WTC11 (cell line): Measurements from ENCODE around the gene TOM1L2. TPM values are rescaled to one million over a fixed set of nuclear protein-coding genes. Genes with fewer than 3 reads are reported as not detected.

Experiments
- ATAC-seq: fragments of 200-7000 bp; cut with Tn5 transposase; 2 replicates; pipeline ENCODE4 v1.10.0; 2021; ENCODE audit warnings: mild to moderate bottlenecking, moderate library complexity
- CTCF ChIA-PET: fragments of 300-600 bp; sonication (Branson Sonifier 250); formaldehyde crosslinking; loops from one replicate; lab custom pipeline; 2021; ENCODE audit warnings: antibody characterized with exemption; lab: Charles Lee
- POLR2A ChIA-PET: fragments of 350-600 bp; sonication (Branson Sonifier 250); formaldehyde crosslinking; loops from one replicate; lab custom pipeline; 2021; ENCODE audit warnings: antibody characterized with exemption; lab: Charles Lee
- DNase-seq: peaks from one replicate; pipeline ENCODE4 v3.0.0; 2021; ENCODE audit warnings: low spot score
- H3K27ac Mint-ChIP-seq: 2 replicates; pipeline ENCODE4 v1.8.0; 2021; ENCODE audit warnings: mixed read lengths
- H3K27me3 Mint-ChIP-seq: 2 replicates; pipeline ENCODE4 v1.8.0; 2021; ENCODE audit warnings: low read depth, mild to moderate bottlenecking, moderate library complexity, mixed read lengths
- H3K36me3 Mint-ChIP-seq: 2 replicates; pipeline ENCODE4 v1.8.0; 2021; ENCODE audit warnings: mixed read lengths
- H3K4me1 Mint-ChIP-seq: 2 replicates; pipeline ENCODE4 v1.8.0; 2022; ENCODE audit warnings: mixed read lengths
- H3K4me3 Mint-ChIP-seq: 2 replicates; pipeline ENCODE4 v1.8.0; 2021; ENCODE audit warnings: mild to moderate bottlenecking, moderate library complexity, mixed read lengths
- H3K9me3 Mint-ChIP-seq: 2 replicates; pipeline ENCODE4 v1.8.0; 2021; ENCODE audit warnings: mixed read lengths
- CREM ChIP-seq: sonication (generic); formaldehyde crosslinking; IDR thresholded peaks from 2 replicates; pipeline ENCODE4 v1.8.1; 2022; ENCODE audit warnings: mild to moderate bottlenecking, missing genetic modification reagents, moderate library complexity
- ESRRA ChIP-seq: sonication (generic); formaldehyde crosslinking; IDR thresholded peaks from 2 replicates; pipeline ENCODE4 v1.8.1; 2022; ENCODE audit warnings: mild to moderate bottlenecking, missing genetic modification reagents, borderline replicate concordance
- FOXK1 ChIP-seq: sonication (generic); formaldehyde crosslinking; IDR thresholded peaks from 2 replicates; pipeline ENCODE4 v1.8.0; 2022; ENCODE audit warnings: mild to moderate bottlenecking, moderate library complexity, missing genetic modification reagents
- GABPB1 ChIP-seq: sonication (generic); formaldehyde crosslinking; IDR thresholded peaks from 2 replicates; pipeline ENCODE4 v1.8.1; 2023; ENCODE audit warnings: mild to moderate bottlenecking, missing genetic modification reagents
- KAT7 ChIP-seq: sonication (generic); formaldehyde crosslinking; IDR thresholded peaks from 2 replicates; pipeline ENCODE4 v1.8.1; 2023; ENCODE audit warnings: missing genetic modification reagents, mild to moderate bottlenecking, borderline replicate concordance
- MYBL2 ChIP-seq: sonication (generic); formaldehyde crosslinking; IDR thresholded peaks from 2 replicates; pipeline ENCODE4 v1.8.1; 2023; ENCODE audit warnings: mild to moderate bottlenecking, moderate library complexity, missing genetic modification reagents
- NR3C1 ChIP-seq: sonication (generic); formaldehyde crosslinking; conservative IDR thresholded peaks from 2 replicates; pipeline ENCODE4 v1.8.1; 2023; ENCODE audit warnings: low read depth, mild to moderate bottlenecking, missing genetic modification reagents
- PRRX2 ChIP-seq: fragments of 250-450 bp; sonication (Bioruptor Pico); IDR thresholded peaks from 2 replicates; pipeline ENCODE4 v1.8.0; 2021; ENCODE audit warnings: mild to moderate bottlenecking
- RORB ChIP-seq: fragments of 250-450 bp; sonication (Bioruptor Pico); IDR thresholded peaks from 2 replicates; pipeline ENCODE4 v1.9.0; 2021; ENCODE audit warnings: mild to moderate bottlenecking
- SMAD3 ChIP-seq: sonication (generic); formaldehyde crosslinking; IDR thresholded peaks from 2 replicates; pipeline ENCODE4 v1.8.0; 2022; ENCODE audit warnings: missing genetic modification reagents, mild to moderate bottlenecking, borderline replicate concordance
- SP1 ChIP-seq: sonication (generic); formaldehyde crosslinking; conservative IDR thresholded peaks from 2 replicates; pipeline ENCODE4 v1.8.1; 2022; ENCODE audit warnings: missing genetic modification reagents
- TCF7 ChIP-seq: sonication (generic); formaldehyde crosslinking; IDR thresholded peaks from 2 replicates; pipeline ENCODE4 v1.8.0; 2022; ENCODE audit warnings: mild to moderate bottlenecking, low read depth, missing genetic modification reagents, moderate library complexity
- ZNF396 ChIP-seq: fragments of 250-450 bp; sonication (Bioruptor Pico); IDR thresholded peaks from 2 replicates; pipeline ENCODE4 v1.8.0; 2021; ENCODE audit warnings: mild to moderate bottlenecking, moderate library complexity, borderline replicate concordance
- ZNF416 ChIP-seq: fragments of 250-450 bp; sonication (Bioruptor Pico); IDR thresholded peaks from 2 replicates; pipeline ENCODE4 v1.9.0; 2021; ENCODE audit warnings: mild to moderate bottlenecking, inconsistent platforms
- total RNA-seq: library from RNA; stranded (reverse); gene quantifications from 3 replicates; pipeline ENCODE4 v1.2.3, GENCODE V29; 2021
- TF ChIP-seq, protein P1 (sequence below): sonication (generic); formaldehyde crosslinking; conservative IDR thresholded peaks from 2 replicates; pipeline ENCODE4 v1.8.1; 2022; ENCODE audit warnings: mild to moderate bottlenecking, missing genetic modification reagents
- TF ChIP-seq, protein P2 (sequence below): sonication (generic); formaldehyde crosslinking; IDR thresholded peaks from 2 replicates; pipeline ENCODE4 v1.8.1; 2022; ENCODE audit warnings: missing genetic modification reagents, borderline replicate concordance
- TF ChIP-seq, protein P3 (sequence below): sonication (generic); formaldehyde crosslinking; IDR thresholded peaks from 2 replicates; pipeline ENCODE4 v1.8.0; 2022; ENCODE audit warnings: mild to moderate bottlenecking, missing genetic modification reagents

TOM1L2 gene
- total RNA-seq, 1 experiment from 2014 or later: 6.4 TPM

DNA sequence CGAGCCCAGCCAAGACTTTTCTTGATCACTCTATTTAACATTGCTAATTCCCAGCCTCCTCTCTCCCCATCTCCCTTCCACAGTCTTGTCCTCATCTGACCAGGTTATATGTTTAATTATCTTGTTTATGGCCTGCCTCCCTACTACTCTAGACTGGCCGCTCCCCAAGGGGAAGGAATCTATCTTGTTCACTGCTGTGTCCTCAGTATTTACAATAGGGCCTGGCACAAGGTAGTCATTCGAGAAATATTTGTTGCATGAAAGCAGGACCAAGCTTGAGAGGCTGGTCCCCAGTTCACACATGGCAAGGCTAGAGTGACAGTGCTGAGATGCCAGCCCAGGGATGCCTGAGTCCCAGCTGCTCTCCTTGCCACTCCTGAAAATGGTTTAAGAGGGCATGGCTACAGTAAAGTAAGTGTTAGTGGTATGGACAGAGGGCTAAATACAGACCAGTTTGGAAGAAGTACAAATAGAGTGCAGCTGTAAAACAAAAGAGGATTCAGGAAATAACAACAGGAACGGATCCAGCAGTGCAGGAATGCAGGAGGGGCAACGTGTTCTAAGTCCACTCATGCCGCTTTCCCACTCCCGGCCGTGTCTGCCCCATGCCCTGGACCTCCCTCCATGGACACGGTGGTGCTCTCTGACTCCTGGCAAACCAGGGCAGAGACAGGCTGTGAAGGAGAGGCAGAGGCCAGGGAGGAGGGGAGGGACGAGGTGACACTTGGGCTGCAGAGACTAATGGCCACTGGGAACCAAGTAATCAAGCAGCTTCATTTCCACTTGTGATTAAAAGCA lies 65.6 kb downstream of the TOM1L2 start:
- ChIA-PET POLR2A (no interaction called here), CTCF (interaction anchor here (1.2 to 2.1 kb wide), 3 partner anchors 13 to 18 kb away, joined by 5 to 6 read pairs (median 5); no protein-coding TSS in a partner anchor)
- H3K4me1 Mint-ChIP-seq: peaks cover 20% of the 10 kb centered on the region
- no peak overlapping the region for H3K4me3 Mint-ChIP-seq
- H3K36me3 Mint-ChIP-seq: peaks cover 4% of the 10 kb centered on the region; the same call in 1 of the 2 replicates
- no peaks in the 10 kb centered on the region for H3K27me3 Mint-ChIP-seq
- TF ChIP-seq ZNF416 (CRISPR knock-in tag): no peak
- no peak for TF ChIP-seq KAT7 (CRISPR knock-in tag)
- no peak for TF ChIP-seq ZNF396
- no peak for TF ChIP-seq GABPB1 (CRISPR knock-in tag)
- no peak for TF ChIP-seq ESRRA (CRISPR knock-in tag)
- TF ChIP-seq, protein P1, sequence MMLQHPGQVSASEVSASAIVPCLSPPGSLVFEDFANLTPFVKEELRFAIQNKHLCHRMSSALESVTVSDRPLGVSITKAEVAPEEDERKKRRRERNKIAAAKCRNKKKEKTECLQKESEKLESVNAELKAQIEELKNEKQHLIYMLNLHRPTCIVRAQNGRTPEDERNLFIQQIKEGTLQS: no peak
- no peak for ATAC-seq
- DNase-seq: no peak
- no peaks in the 10 kb centered on the region for H3K9me3 Mint-ChIP-seq
- H3K27ac Mint-ChIP-seq: peak overlapping the region; percentile 48; the same call in 1 of the 2 replicates

- H3K36me3 Mint-ChIP-seq: no peaks in the 10 kb centered on the region
- TF ChIP-seq MYBL2 (CRISPR knock-in tag) (no peak), RORB (CRISPR knock-in tag) (no peak), CREM (CRISPR knock-in tag) (no peak), FOXK1 (CRISPR knock-in tag) (no peak), TCF7 (CRISPR knock-in tag) (no peak), SP1 (no peak), ESRRA (CRISPR knock-in tag) (no peak)
- TF ChIP-seq, protein P2, sequence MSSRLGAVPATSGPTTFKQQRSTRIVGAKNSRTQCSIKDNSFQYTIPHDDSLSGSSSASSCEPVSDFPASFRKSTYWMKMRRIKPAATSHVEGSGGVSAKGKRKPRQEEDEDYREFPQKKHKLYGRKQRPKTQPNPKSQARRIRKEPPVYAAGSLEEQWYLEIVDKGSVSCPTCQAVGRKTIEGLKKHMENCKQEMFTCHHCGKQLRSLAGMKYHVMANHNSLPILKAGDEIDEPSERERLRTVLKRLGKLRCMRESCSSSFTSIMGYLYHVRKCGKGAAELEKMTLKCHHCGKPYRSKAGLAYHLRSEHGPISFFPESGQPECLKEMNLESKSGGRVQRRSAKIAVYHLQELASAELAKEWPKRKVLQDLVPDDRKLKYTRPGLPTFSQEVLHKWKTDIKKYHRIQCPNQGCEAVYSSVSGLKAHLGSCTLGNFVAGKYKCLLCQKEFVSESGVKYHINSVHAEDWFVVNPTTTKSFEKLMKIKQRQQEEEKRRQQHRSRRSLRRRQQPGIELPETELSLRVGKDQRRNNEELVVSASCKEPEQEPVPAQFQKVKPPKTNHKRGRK (CRISPR knock-in tag): no peak
- H3K27me3 Mint-ChIP-seq: no peaks in the 10 kb centered on the region
- no peak for DNase-seq
- no peak overlapping the region for H3K4me3 Mint-ChIP-seq
- no peak for ATAC-seq
- no peak overlapping the region for H3K27ac Mint-ChIP-seq
- H3K9me3 Mint-ChIP-seq: no peaks in the 10 kb centered on the region
- ChIA-PET POLR2A (no interaction called here), CTCF (interaction anchor here (1.2 to 1.6 kb wide), 2 partner anchors 14 to 16 kb away, joined by 3 to 8 read pairs; no protein-coding TSS in a partner anchor)
- peaks cover 20% of the 10 kb centered on the region for H3K4me1 Mint-ChIP-seq
Observed at GRCh38 chr17:17905036-17905320, 67.2 kb downstream of the TOM1L2 start.

GRCh38 chr17:17904166-17905035 lies 67.8 kb downstream of the TOM1L2 start:
- no peak for DNase-seq
- TF ChIP-seq NR3C1 (CRISPR knock-in tag) (no peak), PRRX2 (no peak), KAT7 (CRISPR knock-in tag) (no peak), SMAD3 (CRISPR knock-in tag) (no peak)
- TF ChIP-seq, protein P3, sequence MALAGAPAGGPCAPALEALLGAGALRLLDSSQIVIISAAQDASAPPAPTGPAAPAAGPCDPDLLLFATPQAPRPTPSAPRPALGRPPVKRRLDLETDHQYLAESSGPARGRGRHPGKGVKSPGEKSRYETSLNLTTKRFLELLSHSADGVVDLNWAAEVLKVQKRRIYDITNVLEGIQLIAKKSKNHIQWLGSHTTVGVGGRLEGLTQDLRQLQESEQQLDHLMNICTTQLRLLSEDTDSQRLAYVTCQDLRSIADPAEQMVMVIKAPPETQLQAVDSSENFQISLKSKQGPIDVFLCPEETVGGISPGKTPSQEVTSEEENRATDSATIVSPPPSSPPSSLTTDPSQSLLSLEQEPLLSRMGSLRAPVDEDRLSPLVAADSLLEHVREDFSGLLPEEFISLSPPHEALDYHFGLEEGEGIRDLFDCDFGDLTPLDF (CRISPR knock-in tag): no peak
- H3K27me3 Mint-ChIP-seq: no peaks in the 10 kb centered on the region
- no peak for ATAC-seq
- H3K4me3 Mint-ChIP-seq: no peak overlapping the region
- no peak overlapping the region for H3K27ac Mint-ChIP-seq
- ChIA-PET POLR2A (no interaction called here), CTCF (interaction anchor here (0.6 to 1.6 kb wide), 4 partner anchors 14 to 23 kb away, joined by 3 to 8 read pairs (median 3); no protein-coding TSS in a partner anchor)
- no peaks in the 10 kb centered on the region for H3K9me3 Mint-ChIP-seq
- no peaks in the 10 kb centered on the region for H3K36me3 Mint-ChIP-seq
- peaks cover 20% of the 10 kb centered on the region for H3K4me1 Mint-ChIP-seq
